OCI-LY7 (cell line): Measurements from ENCODE around the gene HAGHL. TPM values are rescaled to one million over a fixed set of nuclear protein-coding genes. Genes with fewer than 3 reads are reported as not detected.
A peak's percentile ranks its signal among the peaks of the same experiment; 100 is the strongest.

Source experiments
- BruUV-seq: library from RNA; stranded (reverse); fragments of 400-500 nt; replicated peaks from 2 replicates; lab custom pipeline; 2021; lab: Mats Ljungman, UMichigan
- CTCF ChIA-PET: fragments of 300-600 bp; sonication (Branson Sonifier 250); formaldehyde crosslinking; loops from one replicate; lab custom pipeline; 2022; ENCODE audit warnings: antibody characterized with exemption; ENCODE audit not compliant: unreplicated experiment; lab: Charles Lee
- POLR2A ChIA-PET: fragments of 300-600 bp; sonication (Branson Sonifier 250); formaldehyde crosslinking; loops from one replicate; lab custom pipeline; 2022; ENCODE audit warnings: antibody characterized with exemption; lab: Charles Lee
- DNase-seq: peaks from one replicate; pipeline ENCODE4 v3.0.0-alpha.2; 2015; ENCODE audit warnings: low spot score
- H2AFZ ChIP-seq: fragments of 200-600 bp; sonication (generic), shearing (Covaris generic); 2 replicates; pipeline ENCODE4 v1.6.1; 2014; ENCODE audit warnings: mild to moderate bottlenecking, antibody characterized with exemption, low read length, moderate library complexity
- H3K27ac ChIP-seq: fragments of 200-600 bp; sonication (generic); 2 replicates; pipeline ENCODE4 v1.5.1; 2014; ENCODE audit warnings: mixed run types, low read depth, mild to moderate bottlenecking, moderate library complexity, low read length, inconsistent platforms; ENCODE audit not compliant: poor library complexity, severe bottlenecking
- H3K36me3 ChIP-seq: fragments of 200-600 bp; sonication (generic); 2 replicates; pipeline ENCODE4 v1.6.1; 2014; ENCODE audit warnings: mild to moderate bottlenecking, antibody characterized with exemption, low read length, moderate library complexity, mixed read lengths; ENCODE audit not compliant: insufficient read depth
- H3K4me1 ChIP-seq: fragments of 200-600 bp; sonication (generic); 2 replicates; pipeline ENCODE4 v1.5.1; 2014; ENCODE audit warnings: mild to moderate bottlenecking, low read length; ENCODE audit not compliant: insufficient read depth, poor library complexity, severe bottlenecking
- H3K4me2 ChIP-seq: fragments of 200-600 bp; sonication (generic); 2 replicates; pipeline ENCODE4 v1.6.1; 2014; ENCODE audit warnings: mild to moderate bottlenecking, low read length
- H3K4me3 ChIP-seq: fragments of 200-600 bp; sonication (generic); 2 replicates; pipeline ENCODE4 v1.5.1; 2014; ENCODE audit warnings: mild to moderate bottlenecking, low read depth, low read length; ENCODE audit not compliant: poor library complexity, severe bottlenecking
- H3K79me2 ChIP-seq: fragments of 200-600 bp; sonication (generic); 2 replicates; pipeline ENCODE4 v1.6.1; 2016; ENCODE audit warnings: low read depth, mild to moderate bottlenecking, low read length, moderate library complexity, mixed read lengths; ENCODE audit not compliant: insufficient read depth
- H3K9me2 ChIP-seq: fragments of 200-600 bp; sonication (generic); 2 replicates; pipeline ENCODE4 v1.6.1; 2016; ENCODE audit warnings: mild to moderate bottlenecking, low read length, mixed read lengths; ENCODE audit not compliant: insufficient read depth
- H3K9me3 ChIP-seq: fragments of 200-600 bp; sonication (generic); 2 replicates; pipeline ENCODE4 v1.6.1; 2014; ENCODE audit warnings: mild to moderate bottlenecking, mixed run types, low read length, mixed read lengths
- H4K20me1 ChIP-seq: fragments of 200-600 bp; sonication (generic); 2 replicates; pipeline ENCODE4 v1.6.1; 2014; ENCODE audit warnings: mild to moderate bottlenecking, antibody characterized with exemption, low read length, moderate library complexity, mixed read lengths; ENCODE audit not compliant: insufficient read depth
- EZH2phosphoT487 ChIP-seq: fragments of 200-600 bp; sonication (generic); IDR thresholded peaks from 2 replicates; pipeline ENCODE4 v1.6.1; 2018; ENCODE audit warnings: low read depth, borderline replicate concordance, mild to moderate bottlenecking, mixed run types, antibody characterized with exemption, low read length, moderate library complexity, mixed read lengths
- intact Hi-C: fragments of 100-400 bp; cut with micrococcal nuclease; formaldehyde crosslinking; loops from one replicate; pipeline ENCODE4 v1.10.0; 2022; ENCODE audit not compliant: unreplicated experiment
- total RNA-seq, 2 experiments: library from RNA; depleted of rRNA in 1 of 2; stranded (reverse); fragments of >200 nt in 1 of 2; shearing (Covaris generic) in 1 of 2; gene quantifications; 2 replicates each; pipeline ENCODE4 v1.2.3, GENCODE V29; 2014 to 2022
- TF ChIP-seq, protein P1 (sequence below): fragments of 200-600 bp; sonication (generic); conservative IDR thresholded peaks from 2 replicates; pipeline ENCODE4 v1.5.1; 2014; ENCODE audit warnings: mild to moderate bottlenecking, antibody characterized with exemption, low read length, moderate library complexity, mixed read lengths

HAGHL gene
- total RNA-seq, 2 experiments from 2014 or later = 30.8 to 57.9 TPM

DNA sequence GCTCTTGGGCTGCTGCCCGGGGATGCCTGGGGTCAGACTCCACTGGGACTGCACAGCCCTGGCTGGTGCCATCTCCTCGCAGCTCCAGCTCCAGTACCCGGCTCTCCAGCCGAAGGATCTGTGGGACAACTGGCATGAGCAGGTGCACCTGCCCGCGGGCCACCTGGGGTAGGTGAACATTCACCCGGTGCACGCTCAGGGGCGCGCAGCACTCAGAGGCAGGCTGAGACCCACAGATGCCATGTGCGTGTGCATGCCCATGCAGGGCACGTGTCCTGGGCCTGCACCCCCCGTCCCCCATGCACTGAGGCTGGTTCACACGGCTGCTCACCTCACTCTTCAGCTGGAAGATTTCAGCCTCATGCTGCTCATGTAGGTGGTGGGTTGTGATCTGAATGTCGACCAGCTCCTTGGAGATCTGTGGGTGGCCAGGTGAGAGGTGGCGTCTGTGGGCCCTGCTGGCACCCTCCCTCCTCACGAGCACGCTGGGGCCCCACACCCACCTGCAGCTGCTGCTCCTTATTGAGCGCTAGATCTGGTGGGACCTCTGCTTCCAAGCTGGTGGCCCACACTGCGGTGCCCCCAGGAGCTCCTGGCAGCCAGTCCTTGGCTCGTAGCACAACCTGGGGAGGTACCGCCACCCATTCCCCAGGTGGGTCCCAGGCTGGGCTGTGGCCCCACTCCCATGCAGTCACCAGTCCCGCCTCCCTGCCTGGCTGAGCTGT, 1.3 kb upstream of the HAGHL start:
- no peak overlapping the region for H2AFZ ChIP-seq
- TF ChIP-seq EZH2phosphoT487 = no peak
- TF ChIP-seq, protein P1, sequence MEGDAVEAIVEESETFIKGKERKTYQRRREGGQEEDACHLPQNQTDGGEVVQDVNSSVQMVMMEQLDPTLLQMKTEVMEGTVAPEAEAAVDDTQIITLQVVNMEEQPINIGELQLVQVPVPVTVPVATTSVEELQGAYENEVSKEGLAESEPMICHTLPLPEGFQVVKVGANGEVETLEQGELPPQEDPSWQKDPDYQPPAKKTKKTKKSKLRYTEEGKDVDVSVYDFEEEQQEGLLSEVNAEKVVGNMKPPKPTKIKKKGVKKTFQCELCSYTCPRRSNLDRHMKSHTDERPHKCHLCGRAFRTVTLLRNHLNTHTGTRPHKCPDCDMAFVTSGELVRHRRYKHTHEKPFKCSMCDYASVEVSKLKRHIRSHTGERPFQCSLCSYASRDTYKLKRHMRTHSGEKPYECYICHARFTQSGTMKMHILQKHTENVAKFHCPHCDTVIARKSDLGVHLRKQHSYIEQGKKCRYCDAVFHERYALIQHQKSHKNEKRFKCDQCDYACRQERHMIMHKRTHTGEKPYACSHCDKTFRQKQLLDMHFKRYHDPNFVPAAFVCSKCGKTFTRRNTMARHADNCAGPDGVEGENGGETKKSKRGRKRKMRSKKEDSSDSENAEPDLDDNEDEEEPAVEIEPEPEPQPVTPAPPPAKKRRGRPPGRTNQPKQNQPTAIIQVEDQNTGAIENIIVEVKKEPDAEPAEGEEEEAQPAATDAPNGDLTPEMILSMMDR = no peak
- H3K9me2 ChIP-seq = no peaks in the 10 kb centered on the region
- H3K4me3 ChIP-seq = no peak overlapping the region
- peak overlapping the region; percentile 100 for H3K4me2 ChIP-seq
- no peak for DNase-seq
- intact Hi-C loops = no loop called here
- H3K27ac ChIP-seq = peak overlapping the region; percentile 71
- no peaks in the 10 kb centered on the region for H3K79me2 ChIP-seq
- peaks cover 48% of the 10 kb centered on the region for H3K4me1 ChIP-seq
- peaks cover 23% of the 10 kb centered on the region; the same call in 1 of the 2 replicates for H3K36me3 ChIP-seq
- CTCF ChIA-PET = no interaction called here
- no TSS peak for BruUV-seq
- POLR2A ChIA-PET = interaction anchor here (1.7 kb wide), 1 partner anchor 11 kb away, joined by 6 read pairs; no protein-coding TSS in a partner anchor
- no peaks in the 10 kb centered on the region for H3K9me3 ChIP-seq
- no peaks in the 10 kb centered on the region for H4K20me1 ChIP-seq

GRCh38 chr16:726188-726437, 793 bp upstream of the HAGHL start:
- CTCF ChIA-PET = no interaction called here
- no peaks in the 10 kb centered on the region for H3K79me2 ChIP-seq
- no peaks in the 10 kb centered on the region for H3K9me3 ChIP-seq
- H3K4me3 ChIP-seq = peak overlapping the region; percentile 86
- POLR2A ChIA-PET = interaction anchor here (1.7 kb wide), 1 partner anchor 11 kb away, joined by 6 read pairs; no protein-coding TSS in a partner anchor
- peaks cover 48% of the 10 kb centered on the region for H3K4me1 ChIP-seq
- H3K27ac ChIP-seq = peak overlapping the region; percentile 71
- H3K4me2 ChIP-seq = peak overlapping the region; percentile 100
- H4K20me1 ChIP-seq = no peaks in the 10 kb centered on the region
- H3K9me2 ChIP-seq = no peaks in the 10 kb centered on the region
- peaks cover 28% of the 10 kb centered on the region; the same call in 1 of the 2 replicates for H3K36me3 ChIP-seq
- no peak for TF ChIP-seq EZH2phosphoT487
- TF ChIP-seq, protein P1 = no peak
- no peak overlapping the region for H2AFZ ChIP-seq
- intact Hi-C loops = no loop called here
- BruUV-seq = no TSS peak
- DNase-seq = no peak
